ENCODE measurements around the gene TEX54.
"Not testable (repeated sequence)": the region's sequence is repeated elsewhere in the genome, so short reads cannot be mapped to it uniquely, and the experiment has no call there.

Gene TEX54

GRCh38 chr11:62835336-62835735, 2.7 kb upstream of the TEX54 start:
- Histone ChIP-seq H3K36me3 (ENCODE audit: insufficient read depth, low read length) (peaks cover 38% of the 10 kb centered on the region), H3K9me3 (ENCODE audit: low read length) (no peaks in the 10 kb centered on the region), H3K4me3 (ENCODE audit: low read length) (no peak overlapping the region), H3K4me1 (ENCODE audit: insufficient read depth, low read length) (peaks cover 22% of the 10 kb centered on the region), H2AFZ (ENCODE audit: low read depth, low read length) (no peak overlapping the region), H3K27me3 (ENCODE audit: insufficient read depth, low read length) (no peaks in the 10 kb centered on the region)

GRCh38 chr11:62831520-62832335, 913 bp downstream of the TEX54 start, which contains the start of gene STX5:
STX5 (minus strand) TSS chr11:62832051; CDS start chr11:62831243, 808 bp downstream.
- H2AFZ ChIP-seq (ENCODE audit: low read depth, low read length), result peak within 1 kb of the TSS; percentile 84
- H3K9me3 ChIP-seq (ENCODE audit: low read length), result no peaks in the 10 kb centered on the region
- H3K27me3 ChIP-seq (ENCODE audit: insufficient read depth, low read length), result no peaks in the 10 kb centered on the region
- peaks cover 18% of the 10 kb centered on the region for H3K4me1 ChIP-seq (ENCODE audit: insufficient read depth, low read length)
- peaks cover 39% of the 10 kb centered on the region for H3K36me3 ChIP-seq (ENCODE audit: insufficient read depth, low read length)
- H3K4me3 ChIP-seq (ENCODE audit: low read length), result peak within 1 kb of the TSS; percentile 81

GRCh38 chr11:62830904-62831519, 1.6 kb downstream of the TEX54 start:
- no peaks in the 10 kb centered on the region for H3K27me3 ChIP-seq (ENCODE audit: insufficient read depth, low read length)
- peaks cover 36% of the 10 kb centered on the region for H3K36me3 ChIP-seq (ENCODE audit: insufficient read depth, low read length)
- H2AFZ ChIP-seq (ENCODE audit: low read depth, low read length), result peak overlapping the region; percentile 84
- peaks cover 18% of the 10 kb centered on the region for H3K4me1 ChIP-seq (ENCODE audit: insufficient read depth, low read length)
- no peaks in the 10 kb centered on the region for H3K9me3 ChIP-seq (ENCODE audit: low read length)
- H3K4me3 ChIP-seq (ENCODE audit: low read length), result peak overlapping the region; percentile 81

GRCh38 chr11:62828130-62828529, 4.5 kb downstream of the TEX54 start:
- H3K27me3 ChIP-seq (ENCODE audit: insufficient read depth, low read length); H2AFZ ChIP-seq (ENCODE audit: low read depth, low read length); H3K9me3 ChIP-seq (ENCODE audit: low read length); H3K4me3 ChIP-seq (ENCODE audit: low read length): not testable (repeated sequence)
- H3K4me1 ChIP-seq (ENCODE audit: insufficient read depth, low read length), result peaks cover 14% of the 10 kb centered on the region
- H3K36me3 ChIP-seq (ENCODE audit: insufficient read depth, low read length), result peaks cover 36% of the 10 kb centered on the region

GRCh38 chr11:62823677-62824076, 9.0 kb downstream of the TEX54 start:
- H3K4me3 ChIP-seq (ENCODE audit: low read length), result no peak overlapping the region
- no peaks in the 10 kb centered on the region for H3K4me1 ChIP-seq (ENCODE audit: insufficient read depth, low read length)
- H3K36me3 ChIP-seq (ENCODE audit: insufficient read depth, low read length), result peaks cover 59% of the 10 kb centered on the region
- no peaks in the 10 kb centered on the region for H3K9me3 ChIP-seq (ENCODE audit: low read length)
- H2AFZ ChIP-seq (ENCODE audit: low read depth, low read length), result no peak overlapping the region
- H3K27me3 ChIP-seq (ENCODE audit: insufficient read depth, low read length), result no peaks in the 10 kb centered on the region

- Histone ChIP-seq H3K4me3 (ENCODE audit: low read length) (no peak overlapping the region), H3K9me3 (ENCODE audit: low read length) (no peaks in the 10 kb centered on the region), H2AFZ (ENCODE audit: low read depth, low read length) (no peak overlapping the region), H3K36me3 (ENCODE audit: insufficient read depth, low read length) (peaks cover 37% of the 10 kb centered on the region), H3K4me1 (ENCODE audit: insufficient read depth, low read length) (no peaks in the 10 kb centered on the region), H3K27me3 (ENCODE audit: insufficient read depth, low read length) (no peaks in the 10 kb centered on the region)
These were observed 15.5 kb downstream of the TEX54 start for GRCh38 chr11:62817129-62817528.

GRCh38 chr11:62816557-62816956, 16.1 kb downstream of the TEX54 start:
- Histone ChIP-seq H3K4me3 (ENCODE audit: low read length) (no peak overlapping the region), H3K4me1 (ENCODE audit: insufficient read depth, low read length) (no peaks in the 10 kb centered on the region), H2AFZ (ENCODE audit: low read depth, low read length) (no peak overlapping the region), H3K36me3 (ENCODE audit: insufficient read depth, low read length) (peaks cover 37% of the 10 kb centered on the region), H3K27me3 (ENCODE audit: insufficient read depth, low read length) (no peaks in the 10 kb centered on the region), H3K9me3 (ENCODE audit: low read length) (no peaks in the 10 kb centered on the region)

- Histone ChIP-seq H3K4me1 (ENCODE audit: insufficient read depth, low read length) (peaks cover under 1% of the 10 kb centered on the region), H3K36me3 (ENCODE audit: insufficient read depth, low read length) (peaks cover 18% of the 10 kb centered on the region)
These were observed 21.0 kb downstream of the TEX54 start for GRCh38 chr11:62811659-62812058.

GRCh38 chr11:62810748-62811147, 21.9 kb downstream of the TEX54 start:
- H3K36me3 ChIP-seq (ENCODE audit: insufficient read depth, low read length), result peaks cover 15% of the 10 kb centered on the region
- no peak overlapping the region for H2AFZ ChIP-seq (ENCODE audit: low read depth, low read length)
- no peak overlapping the region for H3K4me3 ChIP-seq (ENCODE audit: low read length)
- H3K27me3 ChIP-seq (ENCODE audit: insufficient read depth, low read length), result no peaks in the 10 kb centered on the region
- H3K9me3 ChIP-seq (ENCODE audit: low read length), result no peaks in the 10 kb centered on the region
- H3K4me1 ChIP-seq (ENCODE audit: insufficient read depth, low read length), result peaks cover 9% of the 10 kb centered on the region

More at GRCh38 chr11:62811659-62812058, 21.0 kb downstream of the TEX54 start:
- Histone ChIP-seq H2AFZ (ENCODE audit: low read depth, low read length) (no peak overlapping the region), H3K4me3 (ENCODE audit: low read length) (no peak overlapping the region), H3K9me3 (ENCODE audit: low read length) (no peaks in the 10 kb centered on the region), H3K27me3 (ENCODE audit: insufficient read depth, low read length) (no peaks in the 10 kb centered on the region)

- no peaks in the 10 kb centered on the region for H3K27me3 ChIP-seq (ENCODE audit: insufficient read depth, low read length)
- H3K4me1 ChIP-seq (ENCODE audit: insufficient read depth, low read length), result peaks cover 21% of the 10 kb centered on the region
- H2AFZ ChIP-seq (ENCODE audit: low read depth, low read length), result no peak overlapping the region
- peaks cover 21% of the 10 kb centered on the region for H3K36me3 ChIP-seq (ENCODE audit: insufficient read depth, low read length)
- no peaks in the 10 kb centered on the region for H3K9me3 ChIP-seq (ENCODE audit: low read length)
- peak overlapping the region; percentile 7 for H3K4me3 ChIP-seq (ENCODE audit: low read length)
These were observed 26.0 kb downstream of the TEX54 start for GRCh38 chr11:62806611-62807121.

GRCh38 chr11:62805961-62806441, 26.6 kb downstream of the TEX54 start:
- H2AFZ ChIP-seq (ENCODE audit: low read depth, low read length), result no peak overlapping the region
- H3K36me3 ChIP-seq (ENCODE audit: insufficient read depth, low read length), result peaks cover 28% of the 10 kb centered on the region
- no peaks in the 10 kb centered on the region for H3K27me3 ChIP-seq (ENCODE audit: insufficient read depth, low read length)
- H3K9me3 ChIP-seq (ENCODE audit: low read length), result no peaks in the 10 kb centered on the region
- H3K4me1 ChIP-seq (ENCODE audit: insufficient read depth, low read length), result peaks cover 21% of the 10 kb centered on the region
- H3K4me3 ChIP-seq (ENCODE audit: low read length), result peak overlapping the region; percentile 92

GRCh38 chr11:62805076-62805892, 27.4 kb downstream of the TEX54 start, which contains the start of gene NXF1:
NXF1 (minus strand) TSS chr11:62805440; CDS start chr11:62805356, 84 bp downstream.
- Histone ChIP-seq H3K36me3 (ENCODE audit: insufficient read depth, low read length) (peaks cover 32% of the 10 kb centered on the region), H3K27me3 (ENCODE audit: insufficient read depth, low read length) (no peaks in the 10 kb centered on the region), H3K9me3 (ENCODE audit: low read length) (no peaks in the 10 kb centered on the region), H3K4me3 (ENCODE audit: low read length) (peak within 1 kb of the TSS; percentile 92), H2AFZ (ENCODE audit: low read depth, low read length) (no peak within 1 kb of the TSS), H3K4me1 (ENCODE audit: insufficient read depth, low read length) (peaks cover 21% of the 10 kb centered on the region)
